Natural killer cell (primary cell): ENCODE results near the gene PKP1. TPM values are rescaled to one million over a fixed set of nuclear protein-coding genes. Genes with fewer than 3 reads are reported as not detected.

Experiments used
- ATAC-seq, 3 donors: fragments of 150-1000 bp in 2 of 3; fragments of 200-7000 bp in 1 of 3; cut with Tn5 transposase; 1 replicate in 1 of 3; 2 replicates in 2 of 3; pipeline ENCODE4 v1.10.0; 2021; ENCODE audit warnings: mild to moderate bottlenecking in 2 of 3, moderate library complexity in 2 of 3
- DNase-seq, 2 donors: peaks; one replicate each; pipeline versions ENCODE4 v3.0.0 to v3.0.0-alpha.2; 2013 to 2021; ENCODE audit warnings: mixed read lengths in 1 of 2
- H3K27ac ChIP-seq: one replicate; pipeline ENCODE4 v1.5.1; 2013; ENCODE audit warnings: mild to moderate bottlenecking, low read length
- H3K27me3 ChIP-seq: one replicate; pipeline ENCODE4 v1.6.1; 2013; ENCODE audit warnings: low read length; ENCODE audit not compliant: control insufficient read depth, insufficient read depth
- H3K36me3 ChIP-seq: one replicate; pipeline ENCODE4 v1.6.1; 2013; ENCODE audit warnings: low read length; ENCODE audit not compliant: control insufficient read depth, insufficient read depth
- H3K4me1 ChIP-seq: one replicate; pipeline ENCODE4 v1.6.1; 2013; ENCODE audit warnings: low read length; ENCODE audit not compliant: control insufficient read depth, insufficient read depth
- H3K4me3 ChIP-seq: one replicate; pipeline ENCODE4 v1.5.1; 2013; ENCODE audit warnings: low read length
- H3K9me3 ChIP-seq: one replicate; pipeline ENCODE4 v1.6.1; 2013; ENCODE audit warnings: low read length; ENCODE audit not compliant: control insufficient read depth, insufficient read depth
- H3K27ac Mint-ChIP-seq, 2 donors: one replicate each; pipeline ENCODE4 v1.8.0; 2022; ENCODE audit warnings: mild to moderate bottlenecking in 2 of 2, mixed read lengths in 2 of 2, moderate library complexity in 1 of 2
- H3K27me3 Mint-ChIP-seq, 2 donors: one replicate each; pipeline ENCODE4 v1.8.0; 2022; ENCODE audit warnings: low read depth in 2 of 2, mixed read lengths in 2 of 2
- H3K36me3 Mint-ChIP-seq: one replicate; pipeline ENCODE4 v1.8.0; 2022; ENCODE audit warnings: mixed read lengths
- H3K4me1 Mint-ChIP-seq, 2 donors: one replicate each; pipeline ENCODE4 v1.8.0; 2022; ENCODE audit warnings: mixed read lengths in 2 of 2
- H3K4me3 Mint-ChIP-seq: one replicate; pipeline ENCODE4 v1.8.0; 2022; ENCODE audit warnings: mild to moderate bottlenecking, moderate library complexity, mixed read lengths
- H3K9me3 Mint-ChIP-seq, 2 donors: one replicate each; pipeline ENCODE4 v1.8.0; 2022; ENCODE audit warnings: mixed read lengths in 2 of 2
- CTCF ChIP-seq: fragments of 200-600 bp; IDR thresholded peaks from one replicate; pipeline ENCODE4 v1.8.0; 2022; ENCODE audit warnings: antibody characterized with exemption
- WGBS: methylation state at CpG from one replicate; pipeline ENCODE4 v1.1.7; 2013; ENCODE audit warnings: missing lambda C conversion rate; ENCODE audit not compliant: insufficient coverage; 5-methylcytosine and 5-hydroxymethylcytosine counted together
- intact Hi-C: fragments of 100-400 bp; cut with micrococcal nuclease; formaldehyde crosslinking; loops from one replicate; pipeline ENCODE4 v1.14.2; 2022
- total RNA-seq, 4 donors: library from RNA; stranded (reverse); fragments of 120-200 nt in 1 of 4; gene quantifications; one replicate each; pipeline versions ENCODE4 v1.2.3 to v1.2.4, GENCODE V29; 2013 to 2022

The PKP1 gene
- total RNA-seq, 3 donors from 2014 or later (not counting 1 experiment from before 2014, with no cell fraction given): not detected

GRCh38 chr1:201360901-201361651, 77.8 kb downstream of the PKP1 start:
- 84% methylated on average over 15 of the region's 15 CpGs for WGBS
- Mint-ChIP-seq H3K27ac (no peak overlapping the region), H3K27me3 (peaks cover 0 to 9% of the 10 kb centered on the region in 2 donors)

DNA sequence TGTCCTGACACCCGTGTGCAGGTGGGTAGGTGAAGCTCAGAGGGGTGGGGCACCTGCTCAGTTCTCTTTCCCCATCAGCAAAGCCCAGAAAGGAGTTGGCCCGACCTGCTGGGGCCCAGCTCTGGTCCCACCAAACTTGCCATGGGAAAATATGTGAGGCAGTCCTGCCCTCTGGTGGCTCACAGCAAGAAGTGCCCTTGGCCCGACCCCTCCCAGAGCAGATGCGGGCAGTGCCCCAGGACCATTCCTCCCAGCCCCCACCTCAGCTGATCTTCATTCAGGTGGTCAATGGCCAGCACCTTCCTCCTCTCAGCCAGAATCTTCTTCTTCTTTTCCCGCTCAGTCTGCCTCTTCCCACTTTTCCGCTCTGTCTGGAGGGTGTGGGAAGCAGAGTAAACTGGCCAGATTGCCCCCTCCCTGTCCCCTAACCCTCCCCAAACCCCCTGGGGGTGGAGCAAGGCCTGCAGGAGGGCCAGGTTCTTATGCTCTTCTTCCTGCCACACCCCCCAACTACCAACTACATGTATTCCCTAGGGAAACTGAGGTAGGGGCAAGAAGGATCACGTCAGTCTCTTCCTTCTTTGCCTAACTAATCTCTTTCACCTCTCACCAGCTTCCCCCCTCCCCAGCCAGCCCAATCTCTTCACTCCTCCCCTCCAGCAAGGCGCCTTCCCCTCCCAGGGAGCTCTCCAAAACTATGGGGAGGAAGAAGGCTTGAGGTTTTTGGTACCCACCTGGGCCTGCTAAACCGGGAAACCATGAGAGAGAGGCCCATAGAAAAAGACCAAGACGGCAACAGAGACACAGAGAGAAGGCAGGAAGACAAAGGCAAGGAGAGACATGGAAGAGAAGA, 78.6 kb downstream of the PKP1 start:
- H3K9me3 ChIP-seq: no peaks in the 10 kb centered on the region
- peaks cover 0 to 9% of the 10 kb centered on the region in 2 donors for H3K27me3 Mint-ChIP-seq
- DNase-seq (peak in 1 of 2 donors; percentile 36), ATAC-seq (peak in 1 of 3 donors; percentile 34)
- H3K4me3 ChIP-seq: no peak overlapping the region
- H3K36me3 ChIP-seq: no peaks in the 10 kb centered on the region
- intact Hi-C loops: no loop called here
- no peaks in the 10 kb centered on the region for H3K4me1 Mint-ChIP-seq
- no peak overlapping the region for H3K27ac Mint-ChIP-seq
- H3K36me3 Mint-ChIP-seq: no peaks in the 10 kb centered on the region
- no peak overlapping the region for H3K27ac ChIP-seq
- H3K27me3 ChIP-seq: no peaks in the 10 kb centered on the region
- no peak overlapping the region for H3K4me3 Mint-ChIP-seq
- no peaks in the 10 kb centered on the region for H3K4me1 ChIP-seq
- no peak for TF ChIP-seq CTCF
- H3K9me3 Mint-ChIP-seq: no peaks in the 10 kb centered on the region
- 24% methylated on average over 7 of the region's 10 CpGs for WGBS

More at GRCh38 chr1:201360901-201361651, 77.8 kb downstream of the PKP1 start:
- ATAC-seq (no peak), DNase-seq (no peak)
- H3K36me3 ChIP-seq: no peaks in the 10 kb centered on the region
- H3K36me3 Mint-ChIP-seq: no peaks in the 10 kb centered on the region
- no peak overlapping the region for H3K4me3 ChIP-seq
- H3K27ac ChIP-seq: no peak overlapping the region
- no peaks in the 10 kb centered on the region for H3K4me1 Mint-ChIP-seq
- no peaks in the 10 kb centered on the region for H3K9me3 ChIP-seq
- no peaks in the 10 kb centered on the region for H3K27me3 ChIP-seq
- no peak overlapping the region for H3K4me3 Mint-ChIP-seq
- H3K9me3 Mint-ChIP-seq: no peaks in the 10 kb centered on the region
- H3K4me1 ChIP-seq: no peaks in the 10 kb centered on the region
- TF ChIP-seq CTCF: no peak
- intact Hi-C loops: no loop called here

- Histone ChIP-seq H3K27me3 (no peaks in the 10 kb centered on the region), H3K9me3 (no peaks in the 10 kb centered on the region)
- intact Hi-C loops: no loop called here
Measured at GRCh38 chr1:201362906-201363305, 79.6 kb downstream of the PKP1 start.

More at GRCh38 chr1:201362906-201363305, 79.6 kb downstream of the PKP1 start:
- Mint-ChIP-seq H3K27me3 (peaks cover 7 to 9% of the 10 kb centered on the region in 2 donors), H3K27ac (no peak overlapping the region), H3K4me1 (no peaks in the 10 kb centered on the region), H3K9me3 (no peaks in the 10 kb centered on the region), H3K4me3 (no peak overlapping the region), H3K36me3 (no peaks in the 10 kb centered on the region)
- TF ChIP-seq CTCF: no peak
- no peak for ATAC-seq
- Histone ChIP-seq H3K4me3 (no peak overlapping the region), H3K4me1 (no peaks in the 10 kb centered on the region), H3K36me3 (no peaks in the 10 kb centered on the region), H3K27ac (no peak overlapping the region)
- DNase-seq: no peak
- 89% methylated on average over 3 of the region's 3 CpGs for WGBS
